Activated T-helper 1 cell treated with anti-CD3 and anti-CD28 coated beads, Interleukin-12 subunit alpha, Interleukin-12 subunit beta, Interleukin-2, Interleukin-4 antibody, amounts not matched to agents 30 ng/mL and 10 ng/mL and 1 ng/mL, durations not matched to agents 14 hours and 24 hours and 36 hours (primary cell): ENCODE results near the gene MICA. TPM values are rescaled to one million over a fixed set of nuclear protein-coding genes. Genes with fewer than 3 reads are reported as not detected.
"Not testable (repeated sequence)": the region's sequence is repeated elsewhere in the genome, so short reads cannot be mapped to it uniquely, and the experiment has no call there.

Experiments
- DNase-seq: peaks from one replicate; pipeline ENCODE4 v3.0.0; 2021; ENCODE audit warnings: low spot score
- H3K27ac Mint-ChIP-seq: one replicate; pipeline ENCODE4 v1.8.0; 2021; ENCODE audit warnings: mild to moderate bottlenecking, mixed read lengths
- H3K27me3 Mint-ChIP-seq: one replicate; pipeline ENCODE4 v1.8.0; 2022; ENCODE audit warnings: mild to moderate bottlenecking, moderate library complexity, mixed read lengths; ENCODE audit not compliant: insufficient read depth
- H3K36me3 Mint-ChIP-seq: one replicate; pipeline ENCODE4 v1.8.0; 2021; ENCODE audit warnings: low read depth, mixed read lengths
- H3K4me1 Mint-ChIP-seq: one replicate; pipeline ENCODE4 v1.8.0; 2021; ENCODE audit warnings: low read depth, mixed read lengths
- H3K4me3 Mint-ChIP-seq: one replicate; pipeline ENCODE4 v1.8.0; 2021; ENCODE audit warnings: mild to moderate bottlenecking, moderate library complexity, mixed read lengths
- H3K9me3 Mint-ChIP-seq: one replicate; pipeline ENCODE4 v1.8.0; 2021; ENCODE audit warnings: mixed read lengths
- intact Hi-C: fragments of 100-400 bp; cut with micrococcal nuclease; formaldehyde crosslinking; loops from one replicate; pipeline ENCODE4 v1.15.1; 2024
- total RNA-seq: library from RNA; stranded (reverse); gene quantifications from 2 replicates; pipeline ENCODE4 v1.2.3, GENCODE V29; 2022

The MICA gene
- total RNA-seq, 1 donor from 2014 or later: 12.4 TPM

- no peak overlapping the region for H3K4me3 Mint-ChIP-seq
- H3K4me1 Mint-ChIP-seq: no peaks in the 10 kb centered on the region
- H3K27ac Mint-ChIP-seq: no peak overlapping the region
Measured at GRCh38 chr6:31422587-31422986, 19.2 kb downstream of the MICA start.

DNA sequence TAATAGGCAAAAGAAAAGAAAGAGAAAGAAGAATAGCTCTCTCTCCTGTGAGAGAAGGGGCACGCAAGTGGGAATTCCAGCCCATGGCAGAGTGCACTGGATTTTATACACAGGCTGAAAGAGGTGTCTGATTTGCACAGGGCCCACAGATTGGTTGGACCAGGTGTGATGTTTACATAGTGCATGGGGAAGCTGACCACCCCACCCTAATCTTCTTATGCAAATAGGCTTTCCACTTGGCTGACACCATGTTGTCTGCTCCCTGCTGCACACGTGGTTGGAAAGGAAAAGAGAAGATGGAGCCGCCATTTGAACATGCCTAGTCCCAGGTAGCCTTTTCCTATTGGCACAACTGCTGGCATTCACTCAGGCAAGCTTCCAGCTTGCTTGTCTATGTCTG, 20.2 kb downstream of the MICA start:
- peaks cover 22% of the 10 kb centered on the region for H3K27me3 Mint-ChIP-seq
- DNase-seq: no peak
- no peak overlapping the region for H3K27ac Mint-ChIP-seq
- peaks cover 4% of the 10 kb centered on the region for H3K36me3 Mint-ChIP-seq
- intact Hi-C loops: no loop called here
- H3K9me3 Mint-ChIP-seq: no peaks in the 10 kb centered on the region
- H3K4me1 Mint-ChIP-seq: no peaks in the 10 kb centered on the region
- no peak overlapping the region for H3K4me3 Mint-ChIP-seq

More at GRCh38 chr6:31422587-31422986, 19.2 kb downstream of the MICA start:
- Mint-ChIP-seq H3K36me3 (peaks cover 8% of the 10 kb centered on the region), H3K27me3 (peaks cover 22% of the 10 kb centered on the region), H3K9me3 (no peaks in the 10 kb centered on the region)
- no peak for DNase-seq
- intact Hi-C loops: no loop called here

DNA sequence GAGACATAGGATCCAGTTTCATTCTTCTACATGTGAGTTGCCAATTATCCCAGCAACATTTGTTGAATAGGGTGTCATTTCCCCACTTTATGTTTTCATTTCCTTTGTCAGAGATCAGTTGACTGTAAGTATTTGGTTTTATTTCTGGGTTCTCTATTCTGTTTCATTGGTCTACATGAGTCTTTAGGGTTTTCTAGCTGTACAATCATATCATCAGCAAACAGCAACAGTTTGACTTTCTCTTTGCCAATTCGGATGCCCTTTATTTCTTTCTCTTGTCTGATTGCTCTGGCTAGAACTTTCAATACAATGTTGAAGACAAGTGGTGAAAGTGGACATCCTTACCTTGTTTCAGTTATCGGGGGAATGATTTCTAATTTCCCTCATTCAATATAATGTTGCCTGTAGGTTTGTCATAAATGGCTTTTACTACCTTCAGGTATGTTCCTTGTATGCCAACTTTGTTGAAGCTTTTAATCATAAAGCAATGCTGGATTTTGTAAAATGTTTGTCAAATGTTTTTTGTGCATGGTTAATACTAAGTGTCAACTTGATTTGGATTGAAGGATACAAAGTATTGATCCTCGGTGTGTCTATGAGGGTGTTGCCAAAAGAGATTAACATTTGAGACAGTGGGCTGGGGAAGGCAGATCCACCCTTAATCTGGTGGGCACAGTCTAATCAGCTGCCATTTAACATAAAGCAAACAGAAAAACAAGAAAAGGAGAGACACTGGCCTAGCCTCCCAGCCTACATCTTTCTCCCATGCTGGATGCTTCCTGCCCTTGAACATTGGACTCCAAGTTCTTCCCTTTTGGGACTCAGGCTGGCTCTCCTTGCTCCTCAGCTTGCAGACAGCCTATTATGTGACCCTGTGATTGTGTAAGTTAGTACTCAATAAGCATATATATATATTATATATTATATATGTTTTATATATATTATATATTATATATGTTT, 23.3 kb downstream of the MICA start:
- Mint-ChIP-seq H3K4me1 (no peaks in the 10 kb centered on the region), H3K27me3 (peaks cover 24% of the 10 kb centered on the region), H3K9me3 (no peaks in the 10 kb centered on the region), H3K27ac (no peak overlapping the region), H3K36me3 (no peaks in the 10 kb centered on the region), H3K4me3 (no peak overlapping the region)
- DNase-seq: no peak
- intact Hi-C loops: no loop called here

- H3K4me1 Mint-ChIP-seq: no peaks in the 10 kb centered on the region
- H3K27ac Mint-ChIP-seq: no peak overlapping the region
- intact Hi-C loops: no loop called here
- H3K4me3 Mint-ChIP-seq: no peak overlapping the region
- DNase-seq: no peak
- no peaks in the 10 kb centered on the region for H3K36me3 Mint-ChIP-seq
- H3K9me3 Mint-ChIP-seq: no peaks in the 10 kb centered on the region
- peaks cover 21% of the 10 kb centered on the region for H3K27me3 Mint-ChIP-seq
Measured at GRCh38 chr6:31430449-31430848, 27.1 kb downstream of the MICA start.

DNA sequence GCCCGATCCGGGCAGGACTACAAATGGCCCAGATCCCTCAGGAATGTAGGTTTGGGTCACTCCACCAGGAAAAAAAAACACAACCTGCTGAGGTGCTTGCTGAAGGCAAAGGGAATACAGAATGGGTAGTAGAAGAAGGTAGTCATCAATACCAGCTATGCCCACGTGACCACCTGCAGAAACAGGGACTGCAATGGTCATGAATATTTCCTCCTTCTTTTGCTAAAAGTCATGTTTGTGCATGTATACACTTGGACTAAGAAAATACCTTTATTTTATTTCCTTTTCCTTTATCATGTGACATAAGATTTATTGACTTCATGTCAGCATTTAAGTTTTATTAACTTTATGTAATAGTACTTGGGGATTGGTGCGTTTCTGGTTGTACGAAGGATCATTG, 31.7 kb downstream of the MICA start:
- H3K4me1 Mint-ChIP-seq, intact Hi-C loops, H3K36me3 Mint-ChIP-seq, H3K27ac Mint-ChIP-seq, H3K4me3 Mint-ChIP-seq, DNase-seq: not testable (repeated sequence)
- Mint-ChIP-seq H3K27me3 (peaks cover 29% of the 10 kb centered on the region), H3K9me3 (peaks cover 21% of the 10 kb centered on the region)

- no peak overlapping the region for H3K4me3 Mint-ChIP-seq
- intact Hi-C loops: no loop called here
- peaks cover 7% of the 10 kb centered on the region for H3K36me3 Mint-ChIP-seq
- DNase-seq: no peak
- H3K27me3 Mint-ChIP-seq: peaks cover 33% of the 10 kb centered on the region
- no peak overlapping the region for H3K27ac Mint-ChIP-seq
- H3K9me3 Mint-ChIP-seq: peaks cover 21% of the 10 kb centered on the region
- peaks cover 7% of the 10 kb centered on the region for H3K4me1 Mint-ChIP-seq
Measured at GRCh38 chr6:31438222-31438621, 34.8 kb downstream of the MICA start.

DNA sequence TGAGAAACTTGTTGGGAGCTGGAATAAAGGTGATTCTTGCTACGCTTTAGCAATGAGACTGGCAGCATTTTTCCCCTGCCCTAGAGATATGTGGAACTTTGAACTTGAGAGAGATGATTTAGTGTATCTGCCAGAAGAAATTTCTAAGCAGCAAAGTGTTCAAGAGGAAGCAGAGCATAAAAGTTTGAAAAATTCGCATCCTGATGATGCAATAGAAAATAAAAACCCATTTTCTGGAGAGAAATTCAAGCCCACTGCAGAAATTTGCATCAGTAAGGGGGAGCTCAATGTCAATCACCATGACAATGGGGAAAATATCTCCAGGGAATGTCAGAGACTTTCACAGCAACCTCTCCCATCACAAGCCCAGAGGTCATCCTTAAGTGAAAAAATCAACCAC, 35.3 kb downstream of the MICA start:
- Mint-ChIP-seq H3K9me3 (peaks cover 21% of the 10 kb centered on the region), H3K27me3 (peaks cover 33% of the 10 kb centered on the region), H3K4me1 (peaks cover 7% of the 10 kb centered on the region), H3K36me3 (peaks cover 7% of the 10 kb centered on the region), H3K27ac (no peak overlapping the region), H3K4me3 (no peak overlapping the region)
- intact Hi-C loops: no loop called here
- DNase-seq: no peak

- intact Hi-C loops: loop anchor here (1.0 to 2.0 kb wide), 2 partner anchors 44 to 245 kb away; no protein-coding TSS in a partner anchor
- peak; percentile 71 for DNase-seq
- Mint-ChIP-seq H3K9me3 (peaks cover 21% of the 10 kb centered on the region), H3K4me3 (no peak overlapping the region), H3K27me3 (peaks cover 35% of the 10 kb centered on the region), H3K27ac (no peak overlapping the region), H3K4me1 (peaks cover 7% of the 10 kb centered on the region), H3K36me3 (peaks cover 7% of the 10 kb centered on the region)
Measured at GRCh38 chr6:31441365-31442267, 38.2 kb downstream of the MICA start.

DNA sequence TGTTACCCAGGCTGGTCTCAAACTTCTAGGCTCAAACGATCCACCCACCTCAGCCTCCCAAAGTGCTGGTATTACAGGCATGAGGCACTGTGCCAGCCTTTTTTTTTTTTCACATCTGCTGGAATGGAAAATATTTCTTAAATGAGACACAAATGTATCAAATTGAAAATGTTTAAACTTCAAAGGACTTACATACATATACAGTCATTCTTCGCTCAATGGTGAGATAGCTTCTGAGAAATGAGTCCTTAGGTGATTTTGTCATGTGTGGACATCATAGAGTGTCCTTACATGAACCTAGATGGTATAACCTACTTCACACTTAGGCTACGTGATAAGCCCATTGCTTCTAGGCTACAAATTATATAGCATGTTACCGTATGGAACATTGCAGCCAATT, 43.1 kb downstream of the MICA start:
- Mint-ChIP-seq H3K27me3 (peaks cover 52% of the 10 kb centered on the region), H3K36me3 (no peaks in the 10 kb centered on the region), H3K9me3 (no peaks in the 10 kb centered on the region), H3K4me3 (no peak overlapping the region), H3K4me1 (peaks cover 6% of the 10 kb centered on the region), H3K27ac (no peak overlapping the region)
- intact Hi-C loops: no loop called here
- DNase-seq: no peak

DNA sequence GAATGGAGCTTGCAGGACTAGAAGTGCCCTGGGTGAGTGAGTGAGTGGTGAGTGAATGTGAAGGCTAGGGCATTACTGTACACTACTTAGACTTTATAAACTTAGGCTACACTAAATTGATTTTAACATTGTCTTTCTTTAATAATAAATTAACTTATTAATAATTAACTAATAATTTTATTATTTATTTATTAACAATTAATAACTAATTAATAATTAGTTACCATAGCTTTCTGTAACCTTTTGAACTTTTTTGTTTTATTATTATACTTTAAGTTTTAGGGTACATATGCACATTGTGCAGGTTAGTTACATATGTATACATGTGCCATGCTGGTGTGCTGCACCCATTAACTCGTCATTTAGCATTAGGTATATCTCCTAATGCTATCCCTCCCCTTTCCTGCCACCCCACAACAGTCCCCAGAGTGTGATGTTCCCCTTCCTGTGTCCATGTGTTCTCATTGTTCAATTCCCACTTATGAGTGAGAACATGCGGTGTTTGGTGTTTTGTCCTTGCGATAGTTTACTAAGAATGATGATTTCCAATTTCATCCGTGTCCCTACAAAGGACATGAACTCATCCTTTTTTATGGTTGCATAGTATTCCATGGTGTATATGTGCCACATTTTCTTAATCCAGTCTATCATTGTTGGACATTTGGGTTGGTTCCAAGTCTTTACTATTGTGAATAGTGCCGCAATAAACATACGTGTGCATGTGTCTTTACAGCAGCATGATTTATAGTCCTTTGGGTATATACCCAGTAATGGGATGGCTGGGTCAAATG, 43.8 kb downstream of the MICA start:
- H3K4me1 Mint-ChIP-seq, H3K9me3 Mint-ChIP-seq, H3K27ac Mint-ChIP-seq, H3K4me3 Mint-ChIP-seq, intact Hi-C loops, H3K36me3 Mint-ChIP-seq, DNase-seq: not testable (repeated sequence)
- H3K27me3 Mint-ChIP-seq: peaks cover 55% of the 10 kb centered on the region

GRCh38 chr6:31450751-31451150, 47.4 kb downstream of the MICA start:
- Mint-ChIP-seq H3K9me3 (no peaks in the 10 kb centered on the region), H3K4me1 (no peaks in the 10 kb centered on the region), H3K36me3 (no peaks in the 10 kb centered on the region), H3K27me3 (peaks cover 47% of the 10 kb centered on the region), H3K27ac (no peak overlapping the region), H3K4me3 (no peak overlapping the region)
- intact Hi-C loops: no loop called here
- DNase-seq: no peak

DNA sequence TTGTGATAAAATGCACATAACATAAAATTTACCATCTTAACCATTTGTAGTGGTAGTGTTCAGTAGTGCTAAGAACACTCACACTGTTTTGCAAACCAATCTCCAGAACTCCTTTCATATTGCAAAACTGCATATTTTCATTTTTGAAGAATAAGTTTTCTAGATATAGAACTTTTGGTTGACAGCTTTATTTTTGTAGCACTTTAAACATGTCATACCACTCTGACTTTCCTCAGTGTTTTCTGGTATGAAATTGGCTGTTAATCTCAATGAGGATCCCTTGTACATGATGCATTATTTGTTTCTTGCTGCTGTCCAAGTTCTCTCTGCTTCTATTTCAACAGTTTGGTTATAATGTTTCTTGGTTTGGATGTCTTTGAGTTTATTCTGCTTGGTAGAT, 49.5 kb downstream of the MICA start:
- intact Hi-C loops: no loop called here

More for the DNA sequence above, 49.5 kb downstream of the MICA start:
- no peak for DNase-seq
- H3K27me3 Mint-ChIP-seq: peaks cover 47% of the 10 kb centered on the region
- H3K27ac Mint-ChIP-seq: no peak overlapping the region
- H3K9me3 Mint-ChIP-seq: no peaks in the 10 kb centered on the region
- H3K4me3 Mint-ChIP-seq: no peak overlapping the region
- no peaks in the 10 kb centered on the region for H3K36me3 Mint-ChIP-seq
- H3K4me1 Mint-ChIP-seq: no peaks in the 10 kb centered on the region
